CMK (cell line): ENCODE data around the gene PLCB4.

Experiments used
- DNase-seq: peaks from one replicate; pipeline ENCODE4 v3.0.0-alpha.2; 2010; ENCODE audit warnings: low read depth

The PLCB4 gene

GRCh38 chr20:9103955-9104354 lies 35.1 kb downstream of the PLCB4 start:
- DNase-seq = no peak

- DNase-seq = no peak
Observed at GRCh38 chr20:9108260-9108659, 39.4 kb downstream of the PLCB4 start.

DNA sequence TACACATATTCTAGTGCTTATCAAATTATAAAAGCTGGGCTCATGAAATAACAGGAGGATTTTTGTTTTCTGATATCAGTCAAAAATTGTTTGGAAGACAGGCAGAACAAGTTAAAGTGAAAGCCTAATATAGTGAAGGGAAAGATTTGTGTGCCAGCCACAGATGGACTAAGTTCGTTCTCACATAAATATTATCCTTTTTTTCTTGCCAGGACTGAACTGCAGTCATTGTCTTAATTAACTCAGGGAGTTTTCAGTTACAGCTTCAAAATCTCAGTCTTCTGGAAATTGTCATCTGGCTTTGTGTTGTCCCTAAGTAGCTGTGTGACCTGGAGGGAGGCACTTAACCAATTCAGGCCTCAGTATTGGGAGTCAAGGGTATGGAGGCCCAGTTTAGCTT lies 40.7 kb downstream of the PLCB4 start:
- no peak for DNase-seq

DNA sequence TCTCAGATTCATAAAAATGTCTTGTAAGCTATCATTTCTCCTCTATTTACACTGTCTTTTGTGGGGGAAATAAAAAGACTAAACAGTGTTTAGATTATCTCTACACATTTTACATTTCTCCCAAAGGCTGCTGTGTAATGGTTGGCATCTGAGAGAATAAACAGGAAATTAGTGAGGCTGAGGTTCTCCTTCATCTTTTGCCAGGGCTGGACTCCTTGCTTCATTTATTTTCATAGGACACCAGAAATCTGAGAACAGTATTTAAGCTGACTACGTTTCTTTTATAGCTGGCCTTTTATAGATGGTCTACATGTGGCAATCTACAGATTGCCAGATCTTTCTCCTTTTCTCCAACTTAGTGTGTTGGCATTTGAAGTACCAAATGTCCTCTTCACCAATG lies 41.5 kb downstream of the PLCB4 start:
- DNase-seq = no peak

DNA sequence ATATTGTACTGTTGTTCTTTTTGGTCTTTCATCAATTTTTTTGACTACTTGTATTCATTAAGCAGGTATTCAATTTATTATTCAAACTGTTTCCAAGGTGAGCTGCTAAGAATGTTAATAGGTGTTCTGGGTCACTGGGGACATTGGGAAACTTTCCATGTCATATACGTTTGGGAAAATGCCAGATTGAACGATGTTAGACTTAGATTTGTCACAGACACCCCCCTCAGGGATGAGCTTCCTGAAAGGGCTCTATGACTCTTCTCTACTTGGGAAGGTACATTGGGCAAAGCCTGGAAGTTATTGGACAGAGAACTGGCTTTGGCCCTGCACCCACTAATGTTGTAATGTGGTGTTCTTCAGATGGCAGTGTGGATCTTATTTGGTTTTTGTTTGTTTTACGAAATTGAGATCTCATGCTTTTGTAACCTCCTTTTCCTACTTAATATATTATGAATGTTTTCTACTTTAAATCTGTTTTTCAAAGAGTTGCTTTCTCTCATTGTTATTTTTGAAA lies 42.1 kb downstream of the PLCB4 start:
- no peak for DNase-seq

DNA sequence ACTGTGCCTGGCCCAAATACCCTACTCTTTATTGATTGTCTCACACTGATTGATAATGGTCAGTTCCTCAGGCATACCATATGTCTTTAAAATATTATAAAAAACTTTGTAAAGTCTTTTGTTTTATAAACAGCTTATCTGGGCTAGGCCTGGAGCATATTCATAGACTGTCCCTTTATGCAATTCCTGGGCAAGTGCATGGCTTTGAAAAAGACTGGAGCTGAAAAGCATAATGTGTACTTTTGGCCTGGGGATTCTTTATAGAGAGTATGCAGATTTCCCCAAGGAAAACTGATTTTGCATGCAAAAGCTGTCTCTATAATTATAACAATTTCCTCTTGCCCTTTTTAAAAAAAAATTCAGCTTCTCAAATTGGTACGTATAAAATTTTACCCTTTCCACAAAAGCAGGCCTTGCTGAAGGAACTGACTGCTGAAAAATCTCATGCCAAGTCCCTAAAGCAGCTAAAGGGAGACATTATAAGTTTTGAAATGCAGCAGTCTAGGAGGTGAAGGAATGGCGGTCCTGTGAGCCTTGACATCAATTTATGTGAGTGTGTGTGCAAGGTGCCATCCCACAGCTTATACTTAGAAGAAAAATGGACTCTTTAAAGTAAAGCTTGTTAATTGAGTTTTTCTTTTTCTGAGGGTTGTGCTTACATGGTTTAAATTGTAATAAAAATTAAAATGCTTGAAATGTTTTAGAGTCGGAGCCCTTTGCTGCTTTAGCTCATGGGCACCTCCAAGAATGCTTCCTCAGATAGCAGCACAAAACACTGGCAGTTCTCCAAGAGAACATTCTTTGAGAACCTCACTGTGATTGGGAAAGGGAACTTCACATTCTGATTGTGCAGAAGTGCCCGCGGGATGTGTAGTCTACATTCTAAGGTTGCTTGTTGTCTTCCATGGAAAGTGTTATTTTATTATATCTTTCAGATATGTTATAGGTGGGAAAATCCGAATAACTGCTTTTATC lies 43.9 kb downstream of the PLCB4 start:
- DNase-seq = no peak

DNA sequence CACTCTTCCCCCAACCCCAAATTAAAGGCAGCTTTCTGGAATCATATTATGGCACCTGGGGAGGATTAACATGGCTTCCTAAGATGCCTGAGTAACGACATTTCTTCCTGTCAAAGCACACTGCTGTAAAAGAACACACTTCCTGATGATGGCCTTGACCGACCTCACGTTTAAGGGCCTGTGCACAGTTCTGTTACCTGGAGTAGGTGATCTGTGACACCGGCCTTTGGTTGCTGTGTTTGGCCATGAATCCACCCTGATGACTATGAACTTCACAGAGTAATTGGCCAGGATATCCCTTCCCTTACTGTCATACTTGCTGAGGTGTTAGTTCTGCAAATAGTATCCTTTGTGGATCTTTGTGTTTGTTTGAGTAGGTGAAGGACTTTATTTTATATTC lies 45.8 kb downstream of the PLCB4 start:
- no peak for DNase-seq

DNA sequence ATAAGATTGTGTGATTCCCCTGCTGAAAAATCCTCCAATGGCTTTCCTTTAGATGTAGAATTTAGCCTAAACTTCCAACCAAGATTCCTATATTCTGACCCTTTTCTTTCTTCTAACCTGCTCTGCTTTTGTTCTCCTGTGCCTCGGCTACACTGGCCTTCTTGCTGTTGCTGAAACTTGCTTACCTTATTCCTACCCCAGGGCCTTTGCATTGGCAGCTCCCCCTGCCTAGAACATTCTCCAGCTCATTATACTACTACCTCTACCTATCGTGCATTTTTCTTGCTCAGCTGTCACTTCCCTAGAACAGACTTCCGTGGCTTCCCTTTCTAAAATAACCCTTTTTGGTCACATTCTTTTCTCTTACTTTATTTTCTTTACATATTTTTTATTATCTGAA lies 48.7 kb downstream of the PLCB4 start:
- no peak for DNase-seq

DNA sequence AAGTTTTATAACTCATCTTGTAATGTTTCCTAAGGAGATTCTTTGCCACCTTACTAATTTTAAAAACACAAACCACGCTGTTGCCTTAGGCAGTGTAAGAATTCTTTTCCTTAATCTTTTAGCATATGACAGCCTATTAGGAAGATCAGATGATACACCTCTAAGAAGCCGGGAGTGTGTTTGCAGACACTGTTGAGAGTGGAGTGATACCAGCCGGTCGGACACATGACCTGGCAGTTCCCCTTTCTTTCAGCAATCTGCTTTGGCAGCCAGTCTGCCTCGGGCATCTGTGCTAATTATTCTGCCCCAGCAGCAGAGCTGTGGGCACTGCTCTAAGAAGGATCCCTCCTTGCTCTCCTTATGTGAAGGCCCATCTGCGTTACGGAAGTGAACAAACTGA lies 50.9 kb downstream of the PLCB4 start:
- DNase-seq = no peak

DNA sequence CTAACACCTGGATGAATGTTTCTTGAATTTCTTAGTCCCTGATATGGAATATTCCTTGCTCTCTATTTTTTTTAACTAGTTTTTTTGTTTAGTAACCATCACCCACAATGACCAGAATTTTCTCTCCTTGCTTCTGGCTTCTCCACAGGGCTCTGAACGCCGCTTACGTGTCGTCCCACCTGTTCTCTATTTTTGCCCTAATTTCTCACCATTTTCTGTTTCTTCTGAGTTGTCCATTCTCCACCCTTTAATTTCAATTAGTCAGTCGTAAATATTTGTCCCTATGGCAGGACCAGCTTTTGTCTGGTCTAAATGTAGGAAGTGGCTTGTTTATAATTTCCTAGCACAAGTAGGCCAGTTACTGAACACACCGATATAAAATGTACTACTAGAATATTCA lies 52.3 kb downstream of the PLCB4 start:
- DNase-seq = no peak

GRCh38 chr20:9122571-9122970 lies 53.7 kb downstream of the PLCB4 start:
- DNase-seq = no peak

DNA sequence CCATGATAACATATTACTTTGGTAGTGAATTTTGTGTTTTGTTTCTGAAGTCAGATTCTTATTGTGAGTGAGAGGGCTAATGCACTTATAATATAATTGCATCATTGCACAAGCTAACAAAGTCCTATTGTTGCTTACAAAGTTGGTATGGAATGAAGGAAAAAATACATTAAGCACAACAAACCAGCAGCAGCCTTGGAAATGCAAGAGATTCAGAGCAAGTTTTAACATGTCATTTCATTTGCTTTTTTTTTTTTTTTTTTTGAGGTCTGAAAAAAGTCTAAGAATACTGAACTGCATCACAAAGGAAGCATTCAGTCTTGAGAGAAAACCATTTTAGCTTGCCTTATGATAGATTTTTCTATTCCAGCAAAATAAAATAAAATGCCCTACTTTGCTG lies 57.6 kb downstream of the PLCB4 start:
- no peak for DNase-seq

DNA sequence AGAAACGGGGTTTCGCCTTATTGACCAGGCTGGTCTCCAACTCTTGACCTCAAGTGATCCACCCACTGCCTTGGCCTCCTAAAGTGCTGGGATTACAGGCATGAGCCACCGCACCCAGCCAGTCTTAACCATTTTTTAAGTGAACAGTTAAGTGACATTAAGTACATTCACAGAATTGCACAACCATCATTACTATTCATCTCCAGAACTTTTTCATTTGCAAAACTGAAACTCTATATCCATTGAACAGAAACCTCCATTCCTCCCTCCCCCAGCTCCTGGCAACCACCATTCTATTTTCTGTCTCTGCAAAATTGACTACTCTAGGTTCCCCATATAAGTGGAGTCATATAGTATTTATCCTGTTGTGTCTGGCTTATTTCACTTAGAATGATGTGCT lies 59.7 kb downstream of the PLCB4 start:
- DNase-seq = no peak

- no peak for DNase-seq
Observed at GRCh38 chr20:9129756-9130155, 60.9 kb downstream of the PLCB4 start.

DNA sequence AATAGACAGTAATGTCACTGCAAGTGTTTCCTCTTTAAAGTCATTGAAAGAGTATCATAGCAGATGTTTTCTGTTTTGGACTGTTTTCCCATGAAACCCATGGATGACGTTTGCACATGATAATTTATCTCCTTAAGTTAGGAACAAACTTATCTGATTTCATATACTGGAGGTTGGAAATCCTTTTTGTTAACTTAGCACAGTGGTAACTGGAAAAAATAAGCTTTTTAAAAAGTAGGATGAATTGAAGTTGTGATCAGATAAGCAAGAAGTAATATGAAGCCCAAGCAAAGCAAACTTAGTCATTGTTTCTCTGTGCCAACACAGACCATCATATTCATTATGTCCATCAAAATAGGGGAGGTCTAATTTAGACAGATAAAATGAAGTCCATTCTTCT lies 61.6 kb downstream of the PLCB4 start:
- DNase-seq = no peak

DNA sequence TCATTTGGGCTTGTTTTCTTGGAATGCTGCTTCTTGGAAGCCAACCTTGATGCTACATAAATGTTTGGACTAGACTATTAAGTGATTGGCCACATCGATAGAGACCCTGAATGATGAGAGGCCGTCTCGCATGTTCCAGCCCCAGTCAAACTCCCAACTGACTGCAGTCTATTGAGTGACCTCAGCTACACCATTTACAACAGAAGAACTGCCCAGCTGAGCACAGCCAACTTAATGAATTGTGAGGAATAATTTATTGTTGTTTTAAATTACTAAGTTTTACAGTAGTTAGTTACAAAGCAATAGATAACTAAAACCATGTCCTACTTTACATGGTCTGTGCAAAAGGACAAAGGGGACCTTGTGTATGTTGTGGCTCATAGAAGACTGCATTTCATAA lies 63.0 kb downstream of the PLCB4 start:
- no peak for DNase-seq

DNA sequence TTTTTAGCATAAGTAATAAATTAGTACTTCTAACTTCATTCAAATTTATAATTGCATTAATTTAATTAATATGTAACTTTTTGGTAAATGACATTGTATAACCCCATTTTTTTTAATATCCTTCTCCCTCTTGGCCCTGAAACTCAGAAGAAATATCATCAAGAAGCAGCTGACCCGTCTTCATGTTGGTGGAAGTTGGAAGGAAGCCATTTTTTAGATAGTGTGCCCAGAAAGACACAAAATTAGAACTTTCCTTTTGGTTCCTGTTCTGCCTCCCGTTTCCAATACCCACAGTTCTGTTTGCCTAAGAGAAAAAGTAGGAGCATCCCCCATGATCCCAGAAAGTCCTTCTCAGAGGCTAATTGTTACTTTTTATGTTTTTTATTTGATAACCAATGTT lies 65.5 kb downstream of the PLCB4 start:
- no peak for DNase-seq

DNA sequence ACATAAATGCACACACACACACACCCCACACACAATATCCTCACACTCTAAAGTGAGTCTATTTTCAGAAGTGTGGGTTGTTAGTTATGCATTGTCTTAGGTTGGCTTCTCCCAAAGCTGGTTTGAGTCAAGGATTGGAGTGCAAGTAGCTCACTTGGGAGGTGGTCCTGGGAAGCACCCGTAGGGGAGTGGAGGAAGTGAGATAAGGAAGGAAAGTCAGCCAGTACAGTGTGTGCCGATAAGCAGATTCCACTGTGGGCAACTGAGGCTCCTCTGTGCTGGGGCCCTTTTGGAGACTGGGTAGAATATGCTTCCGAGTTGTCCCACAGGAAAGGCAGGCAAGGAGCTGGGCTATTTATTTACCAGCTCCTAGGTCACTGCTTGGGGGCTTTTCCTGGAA lies 67.2 kb downstream of the PLCB4 start:
- peak; percentile 97 for DNase-seq

DNA sequence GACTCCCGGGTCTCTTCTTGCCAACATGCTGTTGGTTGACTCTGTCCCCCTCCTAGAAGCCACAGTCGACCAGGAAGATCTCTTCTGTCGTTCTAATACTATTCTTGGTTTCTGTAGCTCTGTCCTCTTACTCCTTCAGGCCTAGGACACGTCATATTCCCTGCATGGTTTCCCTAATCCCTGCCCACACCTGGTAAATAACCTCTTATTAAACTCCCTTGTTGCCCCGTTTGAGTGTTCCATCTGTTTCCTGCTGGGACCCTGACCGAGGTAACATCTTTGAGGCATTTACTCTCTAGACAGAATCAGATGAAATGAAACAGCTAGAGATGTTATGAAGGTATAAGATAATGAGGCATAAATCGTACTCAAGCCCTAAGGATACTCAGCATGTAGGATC lies 68.1 kb downstream of the PLCB4 start:
- DNase-seq = no peak

DNA sequence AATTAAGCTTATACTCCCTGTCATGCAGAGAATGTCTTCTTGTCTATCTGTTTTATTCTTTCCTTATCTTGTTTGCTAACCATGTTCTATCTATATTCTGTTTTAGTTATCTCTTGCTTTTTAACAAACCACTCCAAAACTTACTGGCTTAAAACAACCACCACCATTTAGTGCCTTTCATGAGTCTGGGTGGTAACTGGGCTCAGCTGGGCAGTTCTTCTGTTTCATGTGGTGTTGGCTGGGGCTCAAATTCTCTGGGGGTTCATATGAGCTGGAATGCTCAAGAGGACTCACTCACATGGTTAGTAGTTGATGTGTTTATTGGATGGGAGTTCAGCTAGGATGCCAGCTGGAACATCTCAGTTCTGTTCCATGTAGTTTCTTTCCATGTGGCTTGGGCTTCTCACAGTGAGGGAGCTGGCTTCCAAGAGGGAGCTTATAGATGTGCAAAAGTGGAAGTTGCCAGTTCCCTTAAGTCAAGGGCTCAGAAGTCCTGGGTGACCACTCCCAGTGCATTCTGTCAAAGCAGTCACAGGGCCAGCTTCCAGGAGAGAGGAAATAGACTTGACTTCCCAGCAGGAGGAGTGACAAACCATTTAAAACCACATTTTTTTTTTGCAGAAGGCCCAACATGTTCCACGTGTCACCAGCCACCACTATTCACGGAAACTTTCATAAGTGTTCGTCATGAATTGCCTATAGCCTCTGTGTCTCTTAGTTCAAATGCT lies 70.4 kb downstream of the PLCB4 start:
- DNase-seq = no peak

DNA sequence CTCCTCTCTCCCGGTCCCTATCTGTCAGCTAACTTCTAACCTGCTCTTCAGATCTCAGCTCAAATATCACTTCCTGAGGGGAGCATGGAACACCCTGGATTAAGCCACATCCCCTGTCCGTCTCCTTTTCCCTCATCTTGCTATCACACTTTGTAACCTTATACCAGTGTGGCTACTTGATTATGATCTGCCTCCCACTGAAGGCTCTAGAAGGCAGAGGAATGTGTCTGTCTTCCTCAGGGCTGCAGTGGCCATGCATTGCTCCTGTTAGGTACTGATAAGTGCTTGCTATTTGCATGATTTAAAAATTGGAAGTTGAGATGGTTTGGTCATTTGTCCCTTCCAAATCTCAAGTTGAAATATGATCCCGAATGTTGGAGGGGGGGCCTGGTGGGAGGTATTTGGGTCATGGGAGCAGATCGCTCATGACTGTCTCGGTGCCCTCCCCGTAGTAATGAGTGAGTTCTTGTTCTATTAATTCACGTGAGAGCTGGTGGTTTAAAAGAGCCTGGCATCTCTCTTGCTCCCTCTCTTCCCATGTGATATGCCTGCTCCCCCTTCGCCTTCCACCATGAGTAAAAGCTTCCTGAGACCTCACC lies 71.4 kb downstream of the PLCB4 start:
- DNase-seq = peak; percentile 95

DNA sequence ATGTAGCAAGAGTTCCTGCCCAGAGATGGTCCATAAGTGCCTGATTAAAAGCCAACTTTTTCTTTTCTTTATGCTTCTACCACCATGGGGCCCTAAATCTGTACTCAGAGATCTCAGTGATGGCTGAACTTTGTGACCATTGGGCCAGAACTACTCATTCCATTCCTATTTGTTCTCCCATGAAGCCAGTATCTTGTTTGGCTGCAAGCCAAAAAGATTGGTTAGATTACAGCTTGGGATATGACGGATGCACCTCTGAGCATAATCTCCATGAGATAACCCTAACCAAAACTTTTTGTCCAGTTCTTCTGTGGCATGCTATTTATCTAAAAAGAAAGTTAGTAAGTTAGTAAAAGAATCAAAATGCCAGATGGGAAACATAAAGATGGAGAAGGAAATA lies 72.2 kb downstream of the PLCB4 start:
- DNase-seq = no peak

DNA sequence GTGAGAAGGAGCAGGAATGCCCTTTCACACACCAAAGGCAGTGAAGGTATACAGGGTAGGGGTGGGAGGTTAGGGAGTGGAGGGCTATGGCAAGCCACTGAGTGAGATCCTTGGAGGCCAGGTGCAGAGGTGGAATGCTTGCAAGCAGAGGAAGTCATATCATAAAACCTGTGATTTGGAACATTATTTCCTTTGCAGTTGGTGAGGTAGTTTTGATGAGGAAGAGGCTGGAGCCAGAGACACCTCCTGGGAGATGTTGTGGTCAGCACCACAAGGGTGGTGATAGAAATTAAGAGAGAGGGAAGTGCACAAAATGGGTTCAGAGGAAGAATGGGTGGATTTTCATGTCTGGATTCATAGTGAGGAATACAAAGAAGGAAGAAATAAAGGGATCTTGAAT lies 73.0 kb downstream of the PLCB4 start:
- no peak for DNase-seq
